Measurements from ENCODE around the gene KATNAL2. TPM values are rescaled to one million over a fixed set of nuclear protein-coding genes. Genes with fewer than 3 reads are reported as not detected.
"Not testable (repeated sequence)": the region's sequence is repeated elsewhere in the genome, so short reads cannot be mapped to it uniquely, and the experiment has no call there.

The KATNAL2 gene
- polyA plus RNA-seq, 2 donors: 1.2 to 2.2 TPM

DNA sequence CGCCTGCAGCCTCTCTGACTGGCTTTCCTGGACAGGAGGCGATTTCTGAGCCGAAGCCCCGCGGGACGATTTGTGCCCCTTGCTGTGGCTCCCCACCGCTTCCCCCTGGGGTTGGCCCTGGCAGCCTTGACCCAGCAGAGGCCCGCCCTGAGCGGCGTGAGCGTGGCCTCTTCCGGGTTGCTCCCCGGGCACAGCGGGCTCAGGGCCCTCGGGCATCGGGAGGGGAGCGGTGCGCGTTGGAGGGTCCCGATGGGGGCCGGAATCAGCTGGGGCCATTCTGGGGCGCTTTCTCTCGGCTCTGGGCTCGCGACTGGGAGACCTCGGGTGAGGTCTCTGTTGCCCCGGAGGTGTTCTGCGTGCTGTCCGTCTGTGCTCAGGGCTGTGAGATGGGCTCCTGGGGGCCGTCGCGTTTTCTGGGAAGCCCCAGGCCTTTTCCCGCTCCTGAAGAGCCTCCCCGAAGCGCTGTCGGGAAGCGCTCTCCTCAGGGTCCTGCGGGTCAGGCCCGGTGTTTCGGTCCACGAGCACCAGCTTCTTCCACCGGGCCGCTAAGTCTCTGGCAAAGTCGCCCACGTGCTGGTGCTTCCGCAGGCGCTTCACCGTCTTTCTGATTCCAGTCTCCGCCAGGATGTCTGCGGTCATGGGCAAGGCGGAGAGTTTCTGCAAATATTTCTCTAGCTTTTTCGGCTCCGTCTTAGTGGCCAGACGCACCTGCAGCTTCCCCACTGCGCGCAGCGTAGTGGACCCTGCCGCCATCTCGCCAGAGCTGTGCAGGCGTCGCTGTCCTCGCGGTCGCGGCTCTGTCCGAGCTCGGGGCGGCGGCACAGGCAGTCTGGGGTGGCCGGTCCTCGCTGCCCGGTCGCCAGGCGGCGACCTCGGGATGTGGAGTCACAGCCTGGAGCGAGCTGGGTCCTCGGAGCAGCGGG is 46.5 kb downstream of the KATNAL2 start:
- H3K4me1 ChIP-seq (ENCODE audit: control insufficient read depth in 2 of 2, insufficient read depth in 2 of 2, low read length in 1 of 2); H3K4me3 ChIP-seq (ENCODE audit: low read depth in 1 of 2, low read length in 2 of 2); H3K27ac ChIP-seq (ENCODE audit: low read depth in 2 of 2, low read length in 1 of 2); H3K36me3 ChIP-seq (ENCODE audit: control insufficient read depth in 2 of 2, insufficient read depth in 2 of 2, low read length in 1 of 2); H3K27me3 ChIP-seq (ENCODE audit: control insufficient read depth in 1 of 2, insufficient read depth in 2 of 2, low read length in 2 of 2); H3K9me3 ChIP-seq (ENCODE audit: control insufficient read depth in 2 of 2, insufficient read depth in 1 of 2, low read depth in 1 of 2, low read length in 1 of 2): not testable (repeated sequence)
- 98% methylated on average over 6 of the region's 79 CpGs; no CpG with 5 or more reads in 1 of the 2 donors for WGBS, 2 donors

DNA sequence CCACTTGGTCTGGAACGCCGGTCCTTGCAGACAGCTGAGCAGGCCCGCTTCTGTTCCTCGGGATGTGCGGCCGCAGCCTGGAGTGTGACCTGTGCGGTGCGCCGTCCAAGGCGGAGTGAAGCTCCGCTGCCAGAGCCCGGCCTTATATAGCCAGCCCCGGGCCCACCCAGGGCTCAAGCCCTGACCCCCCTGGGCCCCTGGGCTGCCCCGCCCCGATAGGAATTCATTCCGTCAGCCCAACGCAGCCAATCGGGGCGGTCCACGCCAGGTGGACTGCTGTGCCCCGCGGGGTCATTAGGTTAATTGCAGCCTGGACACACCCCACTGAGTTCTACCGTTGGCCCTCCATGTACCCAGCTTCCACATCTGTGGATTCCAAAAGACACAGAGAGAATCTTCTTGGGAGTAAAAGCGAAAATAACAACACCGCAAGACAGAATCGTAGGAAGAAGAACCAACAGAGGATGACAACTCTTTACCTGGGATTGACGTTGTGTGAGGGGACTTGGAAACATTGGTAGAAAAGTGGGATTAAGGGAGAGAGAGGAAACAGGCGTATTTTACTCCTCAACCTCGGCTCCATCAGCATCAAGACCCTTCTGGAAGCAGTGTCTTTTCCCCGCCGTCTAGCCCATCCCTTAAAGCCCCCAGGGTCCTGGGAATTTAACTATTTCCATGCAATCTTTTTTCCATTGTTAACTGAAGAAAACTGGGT is 47.3 kb downstream of the KATNAL2 start:
- H3K4me1 ChIP-seq (ENCODE audit: control insufficient read depth in 2 of 2, insufficient read depth in 2 of 2, low read length in 1 of 2); H3K27me3 ChIP-seq (ENCODE audit: control insufficient read depth in 1 of 2, insufficient read depth in 2 of 2, low read length in 2 of 2); H3K27ac ChIP-seq (ENCODE audit: low read depth in 2 of 2, low read length in 1 of 2); H3K9me3 ChIP-seq (ENCODE audit: control insufficient read depth in 2 of 2, insufficient read depth in 1 of 2, low read depth in 1 of 2, low read length in 1 of 2); H3K36me3 ChIP-seq (ENCODE audit: control insufficient read depth in 2 of 2, insufficient read depth in 2 of 2, low read length in 1 of 2); H3K4me3 ChIP-seq (ENCODE audit: low read depth in 1 of 2, low read length in 2 of 2): not testable (repeated sequence)
- WGBS, 2 donors: 92 to 94% methylated on average over 8 of the region's 31 CpGs

GRCh38 chr18:46966266-46966665 is 48.9 kb downstream of the KATNAL2 start:
- not testable (repeated sequence) for H3K27ac ChIP-seq (ENCODE audit: low read depth in 2 of 2, low read length in 1 of 2); H3K36me3 ChIP-seq (ENCODE audit: control insufficient read depth in 2 of 2, insufficient read depth in 2 of 2, low read length in 1 of 2); H3K27me3 ChIP-seq (ENCODE audit: control insufficient read depth in 1 of 2, insufficient read depth in 2 of 2, low read length in 2 of 2); H3K4me1 ChIP-seq (ENCODE audit: control insufficient read depth in 2 of 2, insufficient read depth in 2 of 2, low read length in 1 of 2); H3K4me3 ChIP-seq (ENCODE audit: low read depth in 1 of 2, low read length in 2 of 2); H3K9me3 ChIP-seq (ENCODE audit: control insufficient read depth in 2 of 2, insufficient read depth in 1 of 2, low read depth in 1 of 2, low read length in 1 of 2)
- WGBS, 2 donors: no CpG with 5 or more reads among the region's 10 CpGs

DNA sequence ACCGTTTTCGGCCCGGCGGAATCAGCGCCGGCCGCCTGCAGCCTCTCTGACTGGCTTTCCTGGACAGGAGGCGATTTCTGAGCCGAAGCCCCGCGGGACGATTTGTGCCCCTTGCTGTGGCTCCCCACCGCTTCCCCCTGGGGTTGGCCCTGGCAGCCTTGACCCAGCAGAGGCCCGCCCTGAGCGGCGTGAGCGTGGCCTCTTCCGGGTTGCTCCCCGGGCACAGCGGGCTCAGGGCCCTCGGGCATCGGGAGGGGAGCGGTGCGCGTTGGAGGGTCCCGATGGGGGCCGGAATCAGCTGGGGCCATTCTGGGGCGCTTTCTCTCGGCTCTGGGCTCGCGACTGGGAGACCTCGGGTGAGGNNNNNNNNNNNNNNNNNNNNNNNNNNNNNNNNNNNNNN is 52.1 kb downstream of the KATNAL2 start:
- not testable (repeated sequence) for H3K4me3 ChIP-seq (ENCODE audit: low read depth in 1 of 2, low read length in 2 of 2); H3K27ac ChIP-seq (ENCODE audit: low read depth in 2 of 2, low read length in 1 of 2); H3K9me3 ChIP-seq (ENCODE audit: control insufficient read depth in 2 of 2, insufficient read depth in 1 of 2, low read depth in 1 of 2, low read length in 1 of 2); H3K4me1 ChIP-seq (ENCODE audit: control insufficient read depth in 2 of 2, insufficient read depth in 2 of 2, low read length in 1 of 2); H3K36me3 ChIP-seq (ENCODE audit: control insufficient read depth in 2 of 2, insufficient read depth in 2 of 2, low read length in 1 of 2); H3K27me3 ChIP-seq (ENCODE audit: control insufficient read depth in 1 of 2, insufficient read depth in 2 of 2, low read length in 2 of 2)
- no CpG with 5 or more reads among the region's 32 CpGs for WGBS, 2 donors

- H3K36me3 ChIP-seq (ENCODE audit: control insufficient read depth in 2 of 2, insufficient read depth in 2 of 2, low read length in 1 of 2); H3K27ac ChIP-seq (ENCODE audit: low read depth in 2 of 2, low read length in 1 of 2); H3K27me3 ChIP-seq (ENCODE audit: control insufficient read depth in 1 of 2, insufficient read depth in 2 of 2, low read length in 2 of 2); H3K4me1 ChIP-seq (ENCODE audit: control insufficient read depth in 2 of 2, insufficient read depth in 2 of 2, low read length in 1 of 2); H3K4me3 ChIP-seq (ENCODE audit: low read depth in 1 of 2, low read length in 2 of 2); H3K9me3 ChIP-seq (ENCODE audit: control insufficient read depth in 2 of 2, insufficient read depth in 1 of 2, low read depth in 1 of 2, low read length in 1 of 2): not testable (repeated sequence)
- no CpG with 5 or more reads among the region's 10 CpGs for WGBS, 2 donors
Measured at GRCh38 chr18:47019870-47020269, 102.5 kb downstream of the KATNAL2 start.

DNA sequence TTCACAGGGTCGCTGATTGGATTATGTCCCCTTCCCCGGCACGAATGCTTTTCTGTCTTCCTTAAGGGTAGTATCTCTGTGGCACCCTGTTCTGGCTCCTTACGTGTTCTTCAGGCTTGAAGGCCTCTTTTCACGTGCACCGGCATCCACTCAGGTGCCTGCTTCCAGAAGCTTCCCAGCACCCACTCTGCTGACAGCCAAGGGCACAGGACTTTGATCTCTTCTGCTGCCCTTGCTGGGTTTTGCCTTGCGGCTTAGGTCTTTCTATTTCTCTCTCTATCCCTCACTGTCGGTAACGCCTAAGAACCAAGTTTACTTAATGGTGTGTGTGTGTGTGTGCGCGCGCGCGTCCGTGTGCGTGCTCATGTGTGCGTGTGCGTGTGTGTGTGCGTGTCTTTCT is 103.4 kb downstream of the KATNAL2 start:
- H3K27me3 ChIP-seq (ENCODE audit: control insufficient read depth in 1 of 2, insufficient read depth in 2 of 2, low read length in 2 of 2); H3K36me3 ChIP-seq (ENCODE audit: control insufficient read depth in 2 of 2, insufficient read depth in 2 of 2, low read length in 1 of 2); H3K4me3 ChIP-seq (ENCODE audit: low read depth in 1 of 2, low read length in 2 of 2); H3K9me3 ChIP-seq (ENCODE audit: control insufficient read depth in 2 of 2, insufficient read depth in 1 of 2, low read depth in 1 of 2, low read length in 1 of 2); H3K4me1 ChIP-seq (ENCODE audit: control insufficient read depth in 2 of 2, insufficient read depth in 2 of 2, low read length in 1 of 2); H3K27ac ChIP-seq (ENCODE audit: low read depth in 2 of 2, low read length in 1 of 2): not testable (repeated sequence)
- no CpG with 5 or more reads among the region's 19 CpGs for WGBS, 2 donors

DNA sequence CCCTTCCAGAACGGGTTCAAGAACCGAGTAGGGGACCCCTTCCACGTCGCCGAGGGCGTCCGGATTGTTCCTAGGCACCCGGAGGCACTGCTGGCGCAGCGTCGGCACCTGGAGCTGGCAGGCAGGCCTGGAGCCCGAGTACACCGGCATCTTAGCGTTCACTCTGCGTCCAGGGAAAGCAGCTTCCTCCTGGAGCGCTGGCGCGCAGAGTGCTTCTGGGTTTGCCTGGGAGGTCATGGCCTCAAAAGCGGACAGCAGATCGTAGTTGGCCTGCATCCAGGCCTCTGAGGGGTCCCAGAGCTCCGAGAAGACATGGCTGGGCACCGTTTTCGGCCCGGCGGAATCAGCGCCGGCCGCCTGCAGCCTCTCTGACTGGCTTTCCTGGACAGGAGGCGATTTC is 105.4 kb downstream of the KATNAL2 start:
- not testable (repeated sequence) for H3K4me3 ChIP-seq (ENCODE audit: low read depth in 1 of 2, low read length in 2 of 2); H3K36me3 ChIP-seq (ENCODE audit: control insufficient read depth in 2 of 2, insufficient read depth in 2 of 2, low read length in 1 of 2); H3K4me1 ChIP-seq (ENCODE audit: control insufficient read depth in 2 of 2, insufficient read depth in 2 of 2, low read length in 1 of 2); H3K9me3 ChIP-seq (ENCODE audit: control insufficient read depth in 2 of 2, insufficient read depth in 1 of 2, low read depth in 1 of 2, low read length in 1 of 2); H3K27ac ChIP-seq (ENCODE audit: low read depth in 2 of 2, low read length in 1 of 2); H3K27me3 ChIP-seq (ENCODE audit: control insufficient read depth in 1 of 2, insufficient read depth in 2 of 2, low read length in 2 of 2)
- 93 to 95% methylated on average over 9 of the region's 29 CpGs for WGBS, 2 donors

DNA sequence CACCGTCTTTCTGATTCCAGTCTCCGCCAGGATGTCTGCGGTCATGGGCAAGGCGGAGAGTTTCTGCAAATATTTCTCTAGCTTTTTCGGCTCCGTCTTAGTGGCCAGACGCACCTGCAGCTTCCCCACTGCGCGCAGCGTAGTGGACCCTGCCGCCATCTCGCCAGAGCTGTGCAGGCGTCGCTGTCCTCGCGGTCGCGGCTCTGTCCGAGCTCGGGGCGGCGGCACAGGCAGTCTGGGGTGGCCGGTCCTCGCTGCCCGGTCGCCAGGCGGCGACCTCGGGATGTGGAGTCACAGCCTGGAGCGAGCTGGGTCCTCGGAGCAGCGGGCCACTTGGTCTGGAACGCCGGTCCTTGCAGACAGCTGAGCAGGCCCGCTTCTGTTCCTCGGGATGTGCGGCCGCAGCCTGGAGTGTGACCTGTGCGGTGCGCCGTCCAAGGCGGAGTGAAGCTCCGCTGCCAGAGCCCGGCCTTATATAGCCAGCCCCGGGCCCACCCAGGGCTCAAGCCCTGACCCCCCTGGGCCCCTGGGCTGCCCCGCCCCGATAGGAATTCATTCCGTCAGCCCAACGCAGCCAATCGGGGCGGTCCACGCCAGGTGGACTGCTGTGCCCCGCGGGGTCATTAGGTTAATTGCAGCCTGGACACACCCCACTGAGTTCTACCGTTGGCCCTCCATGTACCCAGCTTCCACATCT is 106.5 kb downstream of the KATNAL2 start:
- WGBS, 2 donors: no CpG with 5 or more reads among the region's 55 CpGs
- not testable (repeated sequence) for H3K36me3 ChIP-seq (ENCODE audit: control insufficient read depth in 2 of 2, insufficient read depth in 2 of 2, low read length in 1 of 2); H3K4me1 ChIP-seq (ENCODE audit: control insufficient read depth in 2 of 2, insufficient read depth in 2 of 2, low read length in 1 of 2); H3K27me3 ChIP-seq (ENCODE audit: control insufficient read depth in 1 of 2, insufficient read depth in 2 of 2, low read length in 2 of 2); H3K9me3 ChIP-seq (ENCODE audit: control insufficient read depth in 2 of 2, insufficient read depth in 1 of 2, low read depth in 1 of 2, low read length in 1 of 2); H3K4me3 ChIP-seq (ENCODE audit: low read depth in 1 of 2, low read length in 2 of 2); H3K27ac ChIP-seq (ENCODE audit: low read depth in 2 of 2, low read length in 1 of 2)

DNA sequence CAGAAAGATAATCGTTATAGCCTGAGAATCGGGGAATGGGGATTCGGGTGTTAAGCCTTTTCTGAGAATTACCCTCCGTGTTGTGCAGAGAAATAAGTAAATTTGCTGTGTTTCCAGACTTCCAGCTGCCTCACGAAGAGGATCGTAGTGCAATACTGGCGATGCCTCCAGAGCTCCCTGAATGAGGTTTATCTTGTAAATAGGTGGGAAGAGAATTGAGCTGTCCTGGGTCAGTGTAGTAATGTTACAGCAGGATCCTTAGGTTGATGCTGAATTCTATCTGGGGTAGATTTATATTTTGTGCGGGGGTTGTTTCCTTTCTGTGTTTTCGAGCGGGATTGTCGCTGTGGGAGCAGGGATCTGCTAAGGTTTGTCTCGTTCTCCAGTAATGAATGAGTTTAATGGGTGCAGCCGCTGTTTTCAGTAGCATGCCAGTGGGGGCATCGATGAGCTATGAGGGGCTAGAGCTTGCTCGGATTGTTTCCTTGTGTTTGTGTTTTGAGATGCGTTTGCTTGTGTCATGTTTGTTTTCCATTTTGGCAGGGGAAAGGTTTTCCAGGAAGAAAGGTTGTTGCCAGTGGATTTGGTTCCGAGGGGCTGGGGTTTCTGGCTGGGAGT is 108.3 kb downstream of the KATNAL2 start:
- not testable (repeated sequence) for H3K36me3 ChIP-seq (ENCODE audit: control insufficient read depth in 2 of 2, insufficient read depth in 2 of 2, low read length in 1 of 2); H3K4me3 ChIP-seq (ENCODE audit: low read depth in 1 of 2, low read length in 2 of 2); H3K4me1 ChIP-seq (ENCODE audit: control insufficient read depth in 2 of 2, insufficient read depth in 2 of 2, low read length in 1 of 2); H3K9me3 ChIP-seq (ENCODE audit: control insufficient read depth in 2 of 2, insufficient read depth in 1 of 2, low read depth in 1 of 2, low read length in 1 of 2); H3K27me3 ChIP-seq (ENCODE audit: control insufficient read depth in 1 of 2, insufficient read depth in 2 of 2, low read length in 2 of 2); H3K27ac ChIP-seq (ENCODE audit: low read depth in 2 of 2, low read length in 1 of 2)
- 94% methylated on average over 5 to 6 of the region's 17 CpGs for WGBS, 2 donors
